ENCODE data around the gene MMD.

MMD gene

DNA sequence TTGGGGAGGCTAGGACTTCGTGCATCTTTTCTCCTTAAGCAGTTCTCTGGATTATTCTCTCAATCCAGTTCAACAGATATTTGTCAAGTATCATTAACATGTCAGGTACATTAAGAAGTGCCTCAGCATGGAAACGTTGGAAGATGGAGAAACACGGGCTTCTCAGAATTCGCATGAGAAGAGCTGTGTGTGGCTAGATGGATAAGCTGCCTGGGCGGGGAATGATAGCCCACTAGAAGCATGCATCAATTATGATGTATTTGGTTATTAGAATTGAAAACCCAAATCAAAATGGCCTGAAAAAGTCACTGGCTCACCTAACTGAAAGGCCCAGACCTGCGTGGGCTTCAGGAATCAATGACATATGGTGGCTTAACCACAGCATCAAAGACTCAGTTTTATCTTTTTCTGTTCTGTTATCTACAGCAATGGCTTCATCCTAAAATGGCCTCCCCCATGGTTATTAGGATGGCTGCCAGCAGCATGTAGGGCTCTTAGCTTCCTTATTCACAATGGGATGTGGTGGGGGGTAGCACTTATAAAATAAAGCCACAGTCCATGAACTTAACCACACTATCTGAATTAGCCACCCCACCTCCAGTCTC, 43.9 kb downstream of the MMD start:
- no peak overlapping the region for H3K4me3 ChIP-seq (ENCODE audit: low read depth, low read length)
- TF ChIP-seq, protein P1, sequence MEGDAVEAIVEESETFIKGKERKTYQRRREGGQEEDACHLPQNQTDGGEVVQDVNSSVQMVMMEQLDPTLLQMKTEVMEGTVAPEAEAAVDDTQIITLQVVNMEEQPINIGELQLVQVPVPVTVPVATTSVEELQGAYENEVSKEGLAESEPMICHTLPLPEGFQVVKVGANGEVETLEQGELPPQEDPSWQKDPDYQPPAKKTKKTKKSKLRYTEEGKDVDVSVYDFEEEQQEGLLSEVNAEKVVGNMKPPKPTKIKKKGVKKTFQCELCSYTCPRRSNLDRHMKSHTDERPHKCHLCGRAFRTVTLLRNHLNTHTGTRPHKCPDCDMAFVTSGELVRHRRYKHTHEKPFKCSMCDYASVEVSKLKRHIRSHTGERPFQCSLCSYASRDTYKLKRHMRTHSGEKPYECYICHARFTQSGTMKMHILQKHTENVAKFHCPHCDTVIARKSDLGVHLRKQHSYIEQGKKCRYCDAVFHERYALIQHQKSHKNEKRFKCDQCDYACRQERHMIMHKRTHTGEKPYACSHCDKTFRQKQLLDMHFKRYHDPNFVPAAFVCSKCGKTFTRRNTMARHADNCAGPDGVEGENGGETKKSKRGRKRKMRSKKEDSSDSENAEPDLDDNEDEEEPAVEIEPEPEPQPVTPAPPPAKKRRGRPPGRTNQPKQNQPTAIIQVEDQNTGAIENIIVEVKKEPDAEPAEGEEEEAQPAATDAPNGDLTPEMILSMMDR (IDR thresholded peaks at IDR 0.05; ENCODE audit: low read depth, low read length, missing control alignments): no peak
- DNase-seq (ENCODE audit: low read depth): no peak

DNA sequence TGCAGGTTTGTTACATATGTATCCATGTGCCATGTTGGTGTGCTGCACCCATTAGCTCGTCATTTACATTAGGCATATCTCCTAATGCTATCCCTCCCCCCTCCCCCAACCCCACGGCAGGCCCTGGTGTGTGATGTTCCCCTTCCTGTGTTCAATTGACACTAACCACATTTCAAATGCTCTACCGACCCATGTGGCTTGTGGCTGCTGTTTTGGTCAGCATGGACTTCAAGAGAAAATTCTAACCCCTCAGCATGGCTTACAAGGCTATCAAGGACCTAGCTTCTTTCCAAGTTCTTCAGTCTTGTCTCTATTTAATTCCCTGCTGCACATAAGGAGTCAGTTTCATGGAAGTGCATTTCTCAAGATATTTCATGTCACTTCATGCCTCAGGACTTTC, 52.9 kb downstream of the MMD start:
- TF ChIP-seq, protein P1 (IDR thresholded peaks at IDR 0.05; ENCODE audit: low read depth, low read length, missing control alignments): no peak
- no peak for DNase-seq (ENCODE audit: low read depth)

GRCh38 chr17:55366020-55366481, 55.6 kb downstream of the MMD start:
- TF ChIP-seq, protein P1 (IDR thresholded peaks at IDR 0.05; ENCODE audit: low read depth, low read length, missing control alignments): no peak

More for the DNA sequence above, 52.9 kb downstream of the MMD start:
- H3K4me3 ChIP-seq (ENCODE audit: low read depth, low read length): no peak overlapping the region

DNA sequence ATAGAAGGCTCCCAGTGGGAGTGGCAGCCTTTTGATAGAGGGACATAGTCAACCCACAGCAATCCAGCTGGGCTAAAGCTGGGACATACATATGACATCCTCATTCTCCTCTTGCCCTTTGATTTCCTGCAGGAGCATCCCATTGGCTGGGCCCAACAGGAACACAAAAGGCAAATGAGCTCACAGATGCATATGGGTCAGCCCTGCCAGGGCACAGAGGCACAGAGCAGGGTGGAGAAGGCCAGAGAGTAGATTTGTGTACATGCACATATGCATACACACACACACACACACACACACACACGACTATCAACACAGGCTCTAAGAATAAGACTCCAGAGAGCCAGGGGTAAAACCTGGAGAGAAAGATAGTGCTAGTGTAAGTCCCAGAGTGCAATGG, 58.6 kb downstream of the MMD start:
- TF ChIP-seq, protein P1 (IDR thresholded peaks at IDR 0.05; ENCODE audit: low read depth, low read length, missing control alignments): no peak
- H3K4me3 ChIP-seq (ENCODE audit: low read depth, low read length): no peak overlapping the region
- no peak for DNase-seq (ENCODE audit: low read depth)

More at GRCh38 chr17:55366020-55366481, 55.6 kb downstream of the MMD start:
- DNase-seq (ENCODE audit: low read depth): no peak
- H3K4me3 ChIP-seq (ENCODE audit: low read depth, low read length): no peak overlapping the region

GRCh38 chr17:55360971-55361370, 60.7 kb downstream of the MMD start:
- no peak for DNase-seq (ENCODE audit: low read depth)
- TF ChIP-seq, protein P1 (IDR thresholded peaks at IDR 0.05; ENCODE audit: low read depth, low read length, missing control alignments): no peak
- H3K4me3 ChIP-seq (ENCODE audit: low read depth, low read length): no peak overlapping the region

DNA sequence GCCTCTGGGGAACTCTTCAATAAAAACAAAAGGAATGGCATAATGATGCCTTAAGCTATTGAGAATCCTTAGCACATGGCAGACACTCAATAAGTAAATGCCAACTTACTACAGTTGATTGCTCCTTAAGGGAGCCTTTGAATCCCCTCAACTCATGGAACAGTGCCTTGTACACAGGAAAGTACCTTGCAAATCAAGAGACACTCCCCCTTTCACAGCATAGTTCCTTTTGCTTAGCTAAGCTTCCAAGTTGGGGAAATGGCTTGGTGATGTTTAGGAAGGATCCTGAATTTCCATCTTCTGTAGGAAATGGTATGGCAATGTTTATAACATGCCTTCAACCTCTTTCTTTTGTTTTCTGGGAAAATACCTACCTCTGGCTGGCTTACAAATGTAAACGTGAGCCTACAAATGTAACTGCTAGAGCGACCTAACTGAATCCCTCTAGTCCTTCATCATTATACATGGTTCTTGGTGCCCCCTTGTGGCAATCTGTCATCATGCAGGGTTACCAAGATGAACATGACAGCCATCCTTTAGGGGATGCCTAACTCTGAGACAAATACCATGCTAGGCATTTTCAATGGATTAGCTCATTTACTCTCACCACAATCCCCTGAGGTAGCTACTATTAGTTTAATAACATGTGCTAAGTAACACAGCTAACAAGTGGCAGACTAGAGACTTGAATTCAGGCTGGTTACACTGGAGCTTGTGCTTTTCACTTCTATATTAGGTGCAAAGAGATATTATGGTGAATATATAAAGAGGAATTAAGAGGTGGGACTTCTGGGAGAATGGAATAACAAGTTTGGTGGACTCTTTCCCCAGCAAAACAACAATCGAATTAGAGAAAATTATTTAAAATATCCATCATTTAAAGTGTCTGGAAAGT, 65.0 kb downstream of the MMD start:
- TF ChIP-seq, protein P1 (IDR thresholded peaks at IDR 0.05; ENCODE audit: low read depth, low read length, missing control alignments): peak; percentile 80
- H3K4me3 ChIP-seq (ENCODE audit: low read depth, low read length): no peak overlapping the region
- peak; percentile 30 for DNase-seq (ENCODE audit: low read depth)

Measured in GM12864 (cell line).